ENCODE measurements around the gene DUSP14. TPM values are rescaled to one million over a fixed set of nuclear protein-coding genes. Genes with fewer than 3 reads are reported as not detected.
A peak's percentile ranks its signal among the peaks of the same experiment; 100 is the strongest.
"Not testable (repeated sequence)": the region's sequence is repeated elsewhere in the genome, so short reads cannot be mapped to it uniquely, and the experiment has no call there.

Gene DUSP14
- total RNA-seq, 1 donor from 2014 or later: 11.2 TPM

DNA sequence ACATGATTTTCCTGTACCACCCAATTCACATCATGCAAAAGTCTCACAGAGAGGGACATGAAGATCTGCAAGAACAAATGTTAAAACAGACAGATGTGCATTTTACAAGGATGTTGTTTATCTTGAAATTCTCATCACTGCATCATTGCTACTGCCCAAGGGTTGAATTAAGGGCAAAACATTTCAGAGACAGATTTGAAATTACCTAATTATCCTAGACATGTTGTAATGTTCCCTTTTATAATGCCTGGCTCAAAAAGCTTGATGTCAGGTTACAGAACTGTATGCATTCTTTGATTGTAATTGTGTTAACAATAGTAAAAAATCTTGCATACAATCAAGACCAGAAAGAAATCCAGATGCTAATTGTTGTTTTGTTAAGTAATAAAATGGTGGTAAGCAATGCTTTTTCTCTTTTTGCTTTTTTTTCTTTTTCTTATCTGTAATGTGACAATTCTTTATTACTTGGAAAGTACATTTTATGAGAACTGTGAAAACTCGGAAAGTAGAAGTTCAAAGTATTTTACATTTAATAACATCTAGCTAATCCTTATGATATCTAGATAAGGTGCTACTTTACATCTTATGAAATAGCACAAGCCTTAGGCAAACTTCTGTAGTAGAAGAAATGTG is 3.6 kb upstream of the DUSP14 start:
- DNase-seq: no peak

DNA sequence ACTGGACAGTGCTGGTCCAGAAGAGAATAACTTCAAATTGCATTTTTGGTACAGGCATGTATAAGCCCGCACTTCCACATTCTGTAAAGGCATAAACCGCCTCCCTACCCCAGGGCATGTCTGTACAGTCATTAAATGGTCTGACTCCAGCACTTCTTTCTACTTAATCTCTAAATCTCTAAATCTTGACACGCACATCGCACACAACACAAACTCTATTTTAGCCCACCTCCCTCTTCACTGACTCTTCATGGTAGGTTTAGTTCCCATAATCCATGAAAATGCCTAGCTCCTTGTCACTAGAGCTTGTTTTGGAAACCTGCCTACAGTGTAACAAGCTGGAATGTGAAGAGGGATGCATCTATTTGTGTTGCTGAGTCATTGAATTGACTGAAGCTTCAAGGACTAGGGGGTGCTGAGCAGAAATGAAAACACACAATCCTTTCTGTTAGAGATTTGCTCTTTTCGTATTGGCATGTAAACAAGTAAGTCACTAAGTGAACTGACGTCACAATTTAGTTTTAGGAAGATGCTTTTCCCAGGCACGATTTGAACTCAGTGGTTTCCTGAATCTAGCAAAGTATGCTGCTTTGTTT is 1.6 kb upstream of the DUSP14 start:
- DNase-seq: no peak

DNA sequence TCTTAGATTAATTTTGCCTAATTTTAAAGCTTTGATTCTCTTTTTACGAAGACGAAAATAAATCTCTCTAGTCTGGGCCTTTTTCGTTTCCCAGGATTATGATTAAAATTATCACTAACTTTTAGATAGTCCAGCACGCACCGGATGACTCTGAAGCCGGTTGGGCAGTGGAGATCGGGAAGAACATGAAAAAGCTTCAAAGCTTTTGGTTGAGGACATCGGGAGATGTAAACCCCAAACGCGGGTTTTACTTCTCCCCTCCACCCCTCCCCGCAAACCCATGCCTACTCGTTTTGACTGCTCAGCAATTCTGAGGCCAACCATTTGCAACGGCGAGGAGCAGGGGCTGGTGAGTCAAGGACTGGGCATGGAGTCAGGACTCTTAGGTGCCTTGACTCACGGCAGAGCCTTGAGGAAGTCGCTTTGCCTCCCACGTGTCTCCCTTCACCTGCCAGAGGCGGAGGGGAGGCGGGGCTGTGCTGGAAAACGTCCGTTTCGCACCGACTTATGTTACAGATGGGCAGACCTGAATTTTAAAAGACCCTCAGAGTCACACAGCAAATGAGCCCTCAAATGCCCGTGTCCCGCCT is 989 bp upstream of the DUSP14 start:
- peak; percentile 61 for DNase-seq

DNA sequence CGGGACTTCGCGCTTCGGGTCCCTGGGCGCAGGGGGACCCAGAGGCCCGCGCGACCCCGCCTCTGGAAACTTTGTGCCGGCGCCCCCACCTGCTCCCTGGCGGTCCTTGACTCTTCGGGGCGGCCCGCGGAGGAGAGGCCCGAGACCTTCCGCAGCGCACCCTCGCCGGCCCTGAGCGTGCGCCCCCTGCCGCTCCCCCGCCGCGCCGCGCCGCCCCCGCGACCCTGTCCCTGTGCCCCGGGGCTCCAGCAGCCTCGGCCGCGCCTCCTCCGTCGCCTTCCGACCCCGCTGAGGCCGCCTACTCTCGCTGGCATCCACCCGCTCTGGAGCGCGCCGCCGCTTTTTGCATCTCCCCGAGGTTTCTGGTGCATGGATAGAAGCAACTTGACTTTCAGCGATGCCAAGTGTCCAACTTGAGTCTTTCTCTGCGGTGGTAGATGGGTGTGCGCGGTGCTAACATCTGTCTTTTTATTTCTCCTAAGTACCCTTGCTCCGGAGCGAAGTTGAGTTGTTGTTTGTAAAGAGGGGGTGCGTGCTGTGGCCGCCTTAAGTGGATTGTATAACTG is 414 bp downstream of the DUSP14 start:
- DNase-seq: peak; percentile 42

DNA sequence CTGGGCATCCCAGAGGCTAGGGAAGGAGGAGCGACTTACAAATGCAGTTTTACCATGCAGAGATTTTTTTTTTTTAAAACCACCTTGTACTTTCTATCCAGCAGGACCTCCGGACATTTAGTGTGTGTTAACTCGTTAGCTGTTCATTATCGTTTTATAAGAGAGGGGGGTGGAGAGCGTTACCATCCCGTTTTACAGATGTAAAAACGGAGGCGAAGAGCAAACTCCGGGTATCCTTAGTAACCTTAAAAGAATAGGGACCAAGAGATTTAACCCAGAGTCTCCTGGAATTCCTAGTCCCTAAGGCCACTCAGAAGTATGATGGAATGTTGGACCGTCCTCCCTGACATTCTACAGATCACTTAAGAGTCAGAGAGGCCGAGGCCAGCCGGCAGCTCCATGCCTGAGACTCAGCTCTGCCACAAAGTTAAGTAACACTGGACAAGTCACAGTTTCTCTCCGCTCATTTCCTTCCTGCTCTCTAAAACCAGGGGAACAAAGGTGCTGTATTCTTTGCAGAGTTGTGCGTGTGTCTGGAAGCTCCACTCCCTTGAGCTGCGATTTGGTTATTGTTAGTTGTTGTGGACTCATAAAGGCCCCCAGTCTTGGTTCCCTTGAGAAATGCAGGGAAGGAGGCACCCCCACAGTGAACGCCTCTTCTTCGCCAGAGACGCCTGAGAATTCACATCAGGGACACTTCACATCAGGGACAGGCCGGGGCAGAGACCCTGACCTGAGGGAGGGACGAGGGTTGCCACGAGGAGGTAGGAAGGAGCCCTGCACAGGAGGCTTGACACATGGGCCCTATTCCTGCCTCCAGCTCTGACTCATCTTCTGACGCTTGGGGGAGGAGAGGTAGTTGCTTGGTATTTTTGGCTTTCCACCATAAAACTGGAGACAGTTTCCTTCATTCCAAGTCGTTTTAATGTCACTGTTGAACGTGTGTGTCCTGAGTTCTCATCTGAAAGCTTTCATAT is 1.2 kb downstream of the DUSP14 start:
- peak; percentile 38 for DNase-seq

DNA sequence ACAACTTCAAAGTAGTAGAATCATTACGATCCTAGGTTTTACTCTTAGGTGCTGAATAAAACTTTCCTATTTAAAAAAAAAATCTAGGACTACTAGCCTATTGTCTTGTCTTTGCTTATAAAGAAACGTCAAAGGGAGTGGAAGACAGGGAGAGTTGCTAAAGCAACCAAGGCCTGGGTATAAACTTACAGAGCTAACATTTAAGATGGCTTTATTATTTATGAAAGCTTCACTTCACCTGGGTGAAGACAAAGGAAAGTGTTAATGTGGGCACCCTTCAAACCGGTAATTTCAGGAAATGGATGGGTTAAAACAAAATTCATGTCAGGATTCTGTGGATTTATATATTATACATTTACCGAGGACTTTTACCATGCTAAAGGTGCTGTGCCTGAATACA is 2.5 kb downstream of the DUSP14 start:
- DNase-seq: no peak

DNA sequence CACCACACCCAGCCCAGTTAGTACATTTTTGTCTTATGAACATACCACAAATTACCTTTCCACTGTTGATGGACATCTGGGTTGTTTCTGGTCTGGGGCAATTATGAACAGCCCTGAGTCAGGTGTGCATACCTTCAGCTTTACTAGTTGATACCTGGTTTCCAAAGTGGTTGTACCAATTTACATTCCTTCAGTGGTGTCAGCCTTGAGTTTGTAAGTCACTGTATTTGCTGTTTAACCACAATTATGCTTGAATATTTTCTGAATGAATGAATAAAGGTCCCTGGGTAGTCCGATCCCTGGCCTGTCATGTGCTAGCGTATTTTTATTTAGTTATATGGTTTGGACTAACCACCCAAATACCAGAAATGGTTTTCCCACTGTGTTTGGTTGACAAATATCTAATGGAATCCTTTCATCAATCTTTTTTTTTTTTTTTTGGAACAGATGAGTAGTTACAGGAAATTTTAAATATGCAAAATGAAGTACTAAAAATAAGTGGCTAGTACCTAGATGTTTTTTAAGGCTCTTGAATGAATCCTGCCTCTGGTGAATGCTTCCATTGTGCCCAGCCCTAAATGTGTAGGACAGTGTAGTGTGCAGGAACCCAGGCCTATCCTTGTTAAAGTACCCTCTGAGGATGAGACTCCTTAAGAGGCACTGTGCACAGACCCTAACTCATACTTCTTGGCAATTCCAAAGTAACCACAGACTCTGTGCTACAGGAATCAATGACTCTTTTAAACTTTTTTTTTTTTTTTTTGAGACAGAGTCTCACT is 3.7 kb downstream of the DUSP14 start:
- DNase-seq: no peak

DNA sequence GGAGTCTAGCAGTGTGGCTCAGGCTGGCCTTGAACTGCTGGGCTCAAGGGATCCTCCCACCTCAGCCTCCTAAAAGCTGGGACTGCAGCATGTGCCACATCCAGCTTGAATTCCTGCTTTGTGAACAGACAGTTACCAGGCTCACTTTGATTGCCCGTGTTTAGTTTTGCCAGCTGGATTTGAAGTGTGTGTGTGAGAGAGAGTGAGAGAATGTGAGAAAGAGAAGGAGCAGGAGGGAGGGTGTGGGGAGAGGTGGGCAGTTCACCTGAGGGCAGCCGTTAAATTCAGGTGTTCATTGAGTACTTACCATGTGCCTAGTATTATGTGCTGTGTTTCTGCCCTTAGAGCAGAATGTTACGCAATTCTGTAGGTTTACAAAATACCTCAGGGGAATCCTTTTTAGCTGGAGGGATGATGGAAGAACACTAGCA is 4.7 kb downstream of the DUSP14 start:
- no peak for DNase-seq

DNA sequence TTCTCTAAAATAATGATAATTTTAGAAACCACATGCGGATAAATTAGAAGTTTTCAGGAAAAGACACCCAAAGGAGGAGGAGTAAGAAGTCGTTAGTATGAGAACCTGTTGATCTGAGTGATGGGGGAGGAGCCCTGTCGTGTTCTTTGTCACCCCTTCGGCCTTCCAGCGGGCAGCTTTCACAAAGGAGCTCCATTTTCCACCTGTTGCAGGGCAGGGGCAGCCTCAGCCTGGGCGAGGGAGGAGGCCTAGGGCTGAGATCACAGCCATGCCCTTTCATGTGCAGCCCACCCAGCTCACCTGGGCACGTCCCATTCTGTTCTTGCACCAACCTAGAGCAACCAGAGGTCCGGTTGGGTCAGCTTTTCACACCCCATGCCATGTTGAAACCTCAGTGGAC is 5.3 kb downstream of the DUSP14 start:
- no peak for DNase-seq

DNA sequence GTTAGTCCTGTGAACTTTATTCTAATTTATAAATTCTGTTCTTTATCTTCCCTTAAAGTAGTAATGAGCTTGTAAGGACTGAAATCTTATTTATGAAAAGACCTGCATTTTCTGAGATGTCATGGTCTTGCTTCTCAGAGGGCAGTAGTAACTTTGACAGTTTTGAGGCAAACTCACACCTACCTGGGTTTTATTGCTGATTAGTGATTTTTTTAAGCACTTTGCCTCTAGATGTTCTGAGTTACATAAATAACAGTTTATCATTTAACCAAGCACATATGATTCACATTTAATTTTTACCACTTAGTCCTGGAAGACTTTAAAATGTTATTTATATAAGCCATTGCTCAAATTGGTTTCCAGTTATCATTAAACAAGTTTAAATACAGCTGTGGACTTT is 10.7 kb downstream of the DUSP14 start:
- no peak for DNase-seq

DNA sequence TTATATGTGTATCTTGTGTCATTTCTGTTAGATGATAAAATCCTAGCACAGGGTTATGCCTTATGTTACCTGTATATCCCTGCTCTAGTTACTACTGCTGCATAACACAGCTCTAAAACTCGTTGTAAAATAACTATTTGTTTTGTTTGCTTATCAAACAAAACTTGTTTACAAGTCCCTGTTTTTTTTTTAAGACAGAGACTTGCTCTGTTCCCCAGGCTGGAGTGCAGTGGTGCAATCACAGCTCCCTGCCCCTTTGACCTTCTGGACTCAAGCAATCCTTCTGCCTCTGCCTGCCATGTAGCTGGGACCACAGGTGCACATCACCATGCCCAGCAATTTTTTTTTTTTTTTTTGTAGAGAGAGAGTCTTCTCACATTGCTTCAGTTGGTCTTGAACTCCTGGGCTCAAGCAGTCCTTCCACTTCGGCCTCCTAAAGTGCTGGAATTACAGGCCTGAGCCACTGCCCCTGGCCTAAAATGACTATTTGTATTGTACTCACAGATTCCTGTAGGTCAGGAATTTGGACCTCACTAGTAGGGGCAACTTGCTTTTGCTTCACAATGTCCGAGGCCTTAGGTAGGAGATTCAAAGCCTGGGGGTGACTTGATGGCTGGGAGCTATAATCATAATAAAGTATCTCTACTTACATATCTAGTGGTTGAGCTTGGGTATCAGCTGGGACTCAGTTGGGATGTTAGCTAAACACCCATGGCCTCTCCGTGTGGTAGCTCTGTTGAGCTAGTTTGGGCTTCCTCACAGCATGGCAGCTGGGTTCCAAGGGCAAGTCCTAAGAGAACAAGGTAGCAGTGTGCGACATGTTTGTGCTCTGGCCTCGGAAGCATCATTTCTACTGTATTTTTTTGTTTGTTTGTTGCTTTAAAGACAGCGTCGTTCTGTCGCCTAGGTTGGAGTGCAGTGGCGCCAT is 12.6 kb downstream of the DUSP14 start:
- no peak for DNase-seq

DNA sequence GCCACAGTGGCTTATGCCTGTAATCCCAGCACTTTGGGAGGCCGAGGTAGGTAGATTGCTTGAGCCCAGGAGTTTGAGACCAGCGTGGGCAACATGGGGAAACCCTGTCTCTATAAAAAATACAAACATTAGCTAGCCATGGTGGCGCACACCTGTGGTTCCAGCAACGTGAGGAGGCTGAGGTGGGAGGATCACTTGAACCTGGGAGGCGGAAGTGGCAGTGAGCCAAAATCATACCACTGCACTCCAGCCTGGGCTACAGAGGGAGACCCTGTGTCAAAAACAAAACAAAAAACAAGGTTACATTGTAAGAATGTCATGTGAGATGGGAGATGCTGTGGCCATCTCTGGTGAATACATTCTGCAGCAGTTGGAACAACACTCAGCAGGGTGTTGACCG is 13.5 kb downstream of the DUSP14 start:
- no peak for DNase-seq

DNA sequence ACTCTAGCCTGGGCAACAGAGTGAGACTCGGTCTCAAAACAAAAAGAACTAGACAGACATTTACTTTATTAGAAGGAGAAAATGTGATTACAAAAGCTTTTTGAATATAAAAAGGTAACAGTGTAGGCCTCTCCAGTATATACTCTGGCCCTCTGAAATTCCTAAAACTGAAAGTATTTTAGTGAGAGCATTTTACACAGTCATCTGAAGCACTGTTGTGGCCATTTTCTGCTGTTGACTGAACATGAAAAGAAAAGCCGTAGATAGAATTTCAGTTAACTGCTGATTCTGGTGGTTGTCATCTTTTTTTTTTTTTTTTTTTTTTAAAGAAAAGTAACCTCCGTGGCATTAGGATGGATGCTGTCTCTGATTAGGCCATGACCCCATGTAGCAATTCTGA is 15.6 kb downstream of the DUSP14 start:
- DNase-seq: no peak

DNA sequence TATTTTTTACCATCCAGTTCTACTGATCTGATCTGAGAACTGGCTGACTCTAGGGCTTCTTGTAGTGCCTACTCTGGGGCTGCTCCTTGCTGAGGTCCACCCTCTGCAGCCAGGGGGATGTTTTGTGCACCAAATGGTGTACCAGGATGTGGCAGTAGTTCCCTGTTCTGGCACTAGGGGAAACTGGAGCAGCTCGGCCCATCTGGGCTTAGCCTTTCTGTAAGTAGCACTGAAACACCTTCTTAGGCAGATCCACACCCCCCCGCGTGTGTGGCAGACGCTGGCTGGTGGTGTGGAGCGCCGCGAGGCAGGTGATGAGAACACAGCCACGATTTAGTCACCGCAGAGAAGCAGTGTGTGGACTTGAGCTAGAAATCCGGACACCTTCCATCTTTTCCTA is 17.0 kb downstream of the DUSP14 start:
- DNase-seq: peak; percentile 66

DNA sequence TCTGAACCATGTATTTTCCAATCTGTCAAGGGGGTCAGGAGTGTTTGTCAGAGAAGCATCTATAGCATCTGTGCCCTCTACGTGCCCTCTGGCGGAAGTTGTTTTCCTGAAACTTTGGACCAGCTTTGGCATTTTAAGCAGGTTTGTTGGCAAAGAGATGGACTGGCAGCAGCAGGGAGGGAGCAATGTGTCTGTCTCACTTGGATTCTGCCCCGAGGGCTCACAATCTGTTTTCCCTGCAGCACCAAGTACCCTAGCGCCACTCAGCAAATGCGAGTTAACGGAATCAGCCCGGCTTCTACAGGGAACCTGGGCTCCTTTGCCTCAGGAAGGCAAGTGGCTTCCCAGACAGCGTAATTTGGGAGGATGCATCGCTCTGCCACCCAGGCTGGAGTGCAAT is 17.4 kb downstream of the DUSP14 start:
- no peak for DNase-seq

DNA sequence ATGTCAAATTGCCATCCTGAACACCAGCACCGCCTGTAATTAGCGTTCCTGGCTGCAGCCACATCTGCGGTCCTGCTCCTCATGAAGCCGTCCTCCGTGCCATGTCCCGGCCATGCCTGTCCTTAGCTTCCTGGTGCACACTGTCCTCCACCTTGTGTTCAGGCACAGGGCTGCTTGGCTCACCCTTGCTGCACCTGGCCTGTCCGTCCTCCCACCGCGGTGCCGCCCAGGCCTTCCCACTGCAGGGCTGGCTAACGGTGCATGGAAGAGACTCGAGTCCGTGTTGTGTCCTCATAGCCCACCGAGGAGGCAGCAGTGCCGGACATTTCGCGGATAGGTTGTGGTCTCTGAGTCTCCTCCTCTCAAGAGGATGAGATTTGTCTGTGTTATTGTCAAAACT is 20.4 kb downstream of the DUSP14 start:
- DNase-seq: no peak

DNA sequence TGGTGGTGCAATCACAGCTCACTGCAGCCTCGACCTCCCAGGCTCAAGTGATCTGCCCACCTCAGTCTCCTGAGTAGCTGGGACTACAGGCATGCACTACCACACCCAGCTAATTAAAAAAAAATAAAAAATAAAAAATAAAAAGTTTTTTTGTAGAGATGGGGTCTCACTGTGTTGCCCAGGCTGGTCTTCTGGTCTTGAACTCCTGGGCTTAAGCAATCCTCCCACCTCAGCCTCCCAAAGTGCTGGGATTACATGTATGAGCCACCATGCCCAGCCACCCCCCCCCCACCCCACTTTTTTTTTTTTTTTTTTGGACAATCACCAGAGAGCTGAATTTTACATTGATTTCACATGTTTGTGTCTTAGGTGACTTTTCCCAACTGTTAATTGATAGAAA is 22.0 kb downstream of the DUSP14 start:
- not testable (repeated sequence) for DNase-seq

DNA sequence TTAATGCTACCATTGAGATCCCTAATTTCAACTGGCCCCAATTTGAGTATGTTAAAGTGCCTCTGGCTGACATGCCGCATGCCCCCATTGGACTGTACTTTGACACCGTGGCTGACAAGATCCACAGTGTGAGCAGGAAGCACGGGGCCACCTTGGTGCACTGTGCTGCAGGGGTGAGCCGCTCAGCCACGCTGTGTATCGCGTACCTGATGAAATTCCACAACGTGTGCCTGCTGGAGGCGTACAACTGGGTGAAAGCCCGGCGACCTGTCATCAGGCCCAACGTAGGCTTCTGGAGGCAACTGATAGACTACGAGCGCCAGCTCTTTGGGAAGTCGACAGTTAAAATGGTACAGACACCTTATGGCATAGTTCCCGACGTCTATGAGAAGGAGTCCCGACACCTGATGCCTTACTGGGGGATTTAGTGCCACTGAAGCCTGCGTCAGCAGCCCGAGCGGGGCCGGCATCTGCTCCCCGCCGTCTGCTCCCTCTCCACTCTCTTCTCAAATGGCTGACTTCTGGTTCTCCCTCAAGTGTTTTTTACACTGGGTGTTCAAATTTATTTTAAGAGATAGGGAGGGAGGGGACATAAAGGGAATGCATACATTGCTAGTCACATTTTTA is 22.9 kb downstream of the DUSP14 start:
- DNase-seq: no peak

DNA sequence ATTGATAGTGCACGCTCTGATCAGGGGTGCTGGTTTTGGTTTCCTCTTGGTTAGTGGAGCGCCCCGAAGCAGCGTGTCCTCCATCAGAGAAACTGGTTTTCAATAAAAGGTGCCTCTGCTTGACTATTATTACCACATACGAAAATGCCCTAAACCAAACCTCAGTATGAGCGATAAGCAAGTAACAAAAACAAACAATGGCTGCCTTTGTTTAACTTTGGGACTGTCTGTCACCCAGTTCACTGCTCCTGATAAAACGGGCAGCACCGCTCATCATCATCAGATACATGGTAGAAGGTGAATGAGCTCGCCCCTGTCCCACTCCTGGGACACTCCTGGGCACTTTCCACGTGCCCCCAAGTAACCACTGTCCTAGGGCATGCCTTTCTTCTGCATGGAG is 24.0 kb downstream of the DUSP14 start:
- no peak for DNase-seq

DNA sequence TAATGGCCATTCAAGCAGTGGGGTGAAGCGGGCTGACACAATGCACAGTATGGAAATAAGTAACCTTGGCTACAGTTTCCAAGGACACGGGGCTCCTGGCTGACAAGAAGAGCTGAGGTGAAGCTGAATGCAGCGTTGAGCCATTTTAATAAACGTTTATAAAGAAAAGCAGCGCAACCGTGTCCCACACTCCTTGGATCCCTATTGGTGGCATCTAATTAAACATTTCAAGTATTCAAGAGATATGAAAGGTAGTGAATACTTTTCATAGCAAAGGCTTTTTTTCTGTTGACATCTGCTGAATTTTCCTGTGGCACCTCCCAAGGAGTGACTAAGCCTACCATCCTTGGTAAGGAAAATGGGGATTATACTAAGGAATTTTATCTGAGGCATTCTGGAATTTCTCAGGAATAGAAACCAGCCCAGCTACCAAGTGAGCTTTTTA is 26.5 kb downstream of the DUSP14 start:
- no peak for DNase-seq

Data from occipital lobe (tissue), 2 donors.